OCI-LY7 (cell line): Measurements from ENCODE around the gene HSPA1L.

Experiments
- EZH2phosphoT487 ChIP-seq: fragments of 200-600 bp; sonication (generic); IDR thresholded peaks from 2 replicates; pipeline ENCODE4 v1.6.1; 2018; ENCODE audit warnings: low read depth, borderline replicate concordance, mild to moderate bottlenecking, mixed run types, antibody characterized with exemption, low read length, moderate library complexity, mixed read lengths
- TF ChIP-seq, protein P1 (sequence below): fragments of 200-600 bp; sonication (generic); conservative IDR thresholded peaks from 2 replicates; pipeline ENCODE4 v1.5.1; 2014; ENCODE audit warnings: mild to moderate bottlenecking, antibody characterized with exemption, low read length, moderate library complexity, mixed read lengths

GRCh38 chr6:31780507-31781243 lies 34.4 kb downstream of the HSPA1L start:
- TF ChIP-seq, protein P1, sequence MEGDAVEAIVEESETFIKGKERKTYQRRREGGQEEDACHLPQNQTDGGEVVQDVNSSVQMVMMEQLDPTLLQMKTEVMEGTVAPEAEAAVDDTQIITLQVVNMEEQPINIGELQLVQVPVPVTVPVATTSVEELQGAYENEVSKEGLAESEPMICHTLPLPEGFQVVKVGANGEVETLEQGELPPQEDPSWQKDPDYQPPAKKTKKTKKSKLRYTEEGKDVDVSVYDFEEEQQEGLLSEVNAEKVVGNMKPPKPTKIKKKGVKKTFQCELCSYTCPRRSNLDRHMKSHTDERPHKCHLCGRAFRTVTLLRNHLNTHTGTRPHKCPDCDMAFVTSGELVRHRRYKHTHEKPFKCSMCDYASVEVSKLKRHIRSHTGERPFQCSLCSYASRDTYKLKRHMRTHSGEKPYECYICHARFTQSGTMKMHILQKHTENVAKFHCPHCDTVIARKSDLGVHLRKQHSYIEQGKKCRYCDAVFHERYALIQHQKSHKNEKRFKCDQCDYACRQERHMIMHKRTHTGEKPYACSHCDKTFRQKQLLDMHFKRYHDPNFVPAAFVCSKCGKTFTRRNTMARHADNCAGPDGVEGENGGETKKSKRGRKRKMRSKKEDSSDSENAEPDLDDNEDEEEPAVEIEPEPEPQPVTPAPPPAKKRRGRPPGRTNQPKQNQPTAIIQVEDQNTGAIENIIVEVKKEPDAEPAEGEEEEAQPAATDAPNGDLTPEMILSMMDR, result no peak
- no peak for TF ChIP-seq EZH2phosphoT487
